NCI-H226 (cell line): Measurements from ENCODE around the gene RYR2.

ENCODE experiments used
- DNase-seq: peaks from one replicate; pipeline ENCODE4 v3.0.0-alpha.2; 2015

The RYR2 gene

DNA sequence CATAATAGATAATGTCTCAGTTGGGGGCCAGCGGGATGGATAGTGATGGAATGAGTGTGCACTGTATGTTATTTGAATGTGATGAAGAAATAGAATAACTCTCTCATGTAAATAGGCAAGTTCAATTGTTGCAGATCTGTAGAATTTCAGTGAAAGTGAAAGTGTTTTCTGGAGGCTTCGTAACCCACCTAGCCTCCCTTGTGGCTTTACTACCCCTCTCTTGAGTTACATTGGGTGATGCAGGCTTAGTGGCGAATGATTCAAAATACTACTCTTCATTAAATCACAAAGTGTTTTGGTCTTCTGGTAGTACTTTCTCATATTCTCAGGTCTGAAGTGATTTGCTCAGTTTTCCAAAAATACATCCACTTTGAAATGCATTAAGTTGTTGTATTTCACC is 436.9 kb downstream of the RYR2 start:
- no peak for DNase-seq

DNA sequence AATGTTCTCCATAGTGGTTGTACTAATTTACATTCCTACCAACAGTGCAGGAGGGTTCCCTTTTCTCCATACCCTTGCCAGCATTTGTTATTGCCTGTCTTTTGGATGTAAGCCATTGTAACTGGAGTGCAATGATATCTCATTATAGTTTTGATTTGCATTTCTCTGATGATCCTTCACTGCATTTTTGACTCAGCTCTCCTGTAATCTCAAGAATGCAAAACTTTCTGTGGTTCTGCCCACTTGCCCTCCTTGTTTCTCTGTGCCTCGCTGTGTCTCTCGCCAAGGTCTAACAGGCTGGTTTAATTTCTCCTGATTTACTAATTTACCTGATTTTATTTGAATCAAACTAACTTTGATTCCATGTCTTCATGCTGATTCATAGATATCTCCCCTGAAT is 440.8 kb downstream of the RYR2 start:
- DNase-seq: no peak

DNA sequence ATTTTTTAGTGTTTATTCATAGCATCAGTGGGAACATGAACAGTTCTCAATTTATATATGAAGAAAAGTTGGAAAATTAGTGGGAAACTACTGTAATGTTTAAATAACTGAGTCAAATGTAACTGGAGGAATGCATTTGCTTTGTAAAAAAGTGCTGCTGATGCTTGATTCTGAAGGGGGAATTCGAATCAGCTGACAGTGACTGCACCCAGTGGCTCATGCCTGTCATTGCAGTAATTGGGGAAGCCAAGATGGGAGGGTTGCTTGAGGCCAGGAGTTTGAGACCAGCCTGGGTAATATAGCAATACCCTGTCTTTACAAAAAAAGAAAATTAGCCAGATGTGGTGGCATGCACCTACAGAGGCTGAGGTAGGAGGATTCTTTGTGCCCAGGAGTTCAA is 450.4 kb downstream of the RYR2 start:
- no peak for DNase-seq

DNA sequence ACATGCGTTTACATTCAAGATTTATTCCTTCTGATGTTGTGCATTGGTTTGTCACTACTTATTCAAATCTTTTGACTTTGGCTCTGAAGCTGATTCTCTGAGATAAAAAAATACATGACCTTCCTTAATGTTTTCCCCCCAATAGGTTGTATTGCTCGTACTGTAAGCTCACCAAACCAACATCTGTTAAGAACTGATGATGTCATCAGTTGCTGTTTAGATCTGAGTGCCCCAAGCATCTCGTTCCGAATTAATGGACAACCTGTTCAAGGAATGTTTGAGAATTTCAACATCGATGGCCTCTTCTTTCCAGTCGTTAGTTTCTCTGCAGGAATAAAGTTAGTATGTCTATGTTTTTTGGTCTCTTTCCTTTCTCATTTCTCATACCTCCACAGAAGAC is 458.6 kb downstream of the RYR2 start:
- no peak for DNase-seq

DNA sequence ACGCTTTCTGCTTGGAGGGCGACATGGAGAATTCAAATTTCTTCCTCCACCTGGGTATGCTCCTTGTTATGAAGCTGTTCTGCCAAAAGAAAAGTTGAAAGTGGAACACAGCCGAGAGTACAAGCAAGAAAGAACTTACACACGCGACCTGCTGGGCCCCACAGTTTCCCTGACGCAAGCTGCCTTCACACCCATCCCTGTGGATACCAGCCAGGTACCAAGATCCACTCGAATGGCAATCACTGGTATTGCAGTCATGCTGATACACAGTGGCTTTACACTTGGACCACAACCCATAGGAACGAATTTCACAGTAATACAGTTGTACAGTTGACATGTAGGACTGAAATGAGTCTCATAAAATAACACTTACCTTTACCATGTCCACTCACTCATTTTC is 461.3 kb downstream of the RYR2 start:
- no peak for DNase-seq

DNA sequence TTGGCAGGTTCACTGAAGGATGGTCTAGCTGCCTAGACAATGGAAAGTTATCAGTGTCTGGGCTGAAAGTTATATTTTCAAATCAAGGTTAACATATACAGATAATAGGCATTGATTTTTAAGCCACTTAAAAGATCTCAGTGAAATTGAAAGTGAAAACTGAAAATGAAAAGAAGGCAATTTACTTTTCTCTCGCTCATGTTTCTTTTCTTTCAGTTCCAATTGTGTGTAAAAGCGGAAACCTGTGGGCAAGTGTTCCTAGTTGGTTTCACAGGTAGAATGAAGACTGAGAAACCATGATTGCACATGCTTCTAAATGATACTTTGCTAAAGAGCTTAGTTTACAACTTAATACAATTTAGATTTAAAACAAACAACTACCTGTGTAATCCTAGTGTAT is 465.0 kb downstream of the RYR2 start:
- DNase-seq: no peak

DNA sequence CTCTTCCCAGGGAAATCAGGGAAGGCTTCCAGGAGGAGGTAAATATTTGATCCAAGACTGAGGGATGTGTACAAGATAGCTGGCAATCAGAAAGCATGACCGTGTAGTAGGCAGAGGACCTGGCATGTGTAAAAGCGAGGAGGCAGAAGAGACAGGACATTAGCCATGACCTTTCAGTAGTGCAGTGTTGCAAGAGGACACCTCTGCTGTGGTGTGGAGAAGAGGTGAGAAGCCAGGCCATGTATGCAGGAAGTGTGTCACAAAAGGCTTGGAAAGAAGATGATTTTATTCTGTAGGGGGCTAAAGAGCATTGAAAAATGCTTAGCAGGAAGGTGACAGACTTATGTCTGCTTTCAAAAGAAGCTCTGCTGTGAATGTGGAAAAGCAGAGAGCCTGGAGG is 467.8 kb downstream of the RYR2 start:
- no peak for DNase-seq

DNA sequence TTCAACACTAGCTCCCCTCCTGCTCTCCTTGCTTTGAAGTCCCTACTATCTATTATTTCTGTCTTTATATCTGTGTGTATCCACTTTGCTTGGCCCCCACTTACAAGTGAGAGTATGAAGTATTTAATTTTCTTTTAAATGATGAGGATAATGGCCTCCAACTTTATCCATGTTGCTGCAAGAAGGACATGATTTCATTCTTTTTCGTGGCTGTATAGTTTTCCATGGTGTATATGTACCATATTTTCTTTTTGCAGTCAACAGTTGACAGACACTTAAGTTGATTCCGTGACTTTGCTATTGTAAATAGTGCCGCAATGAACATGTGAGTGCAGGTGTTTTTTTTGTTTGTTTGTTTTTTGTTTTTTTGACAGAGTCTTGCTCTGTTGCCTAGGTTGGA is 483.1 kb downstream of the RYR2 start:
- DNase-seq: no peak

DNA sequence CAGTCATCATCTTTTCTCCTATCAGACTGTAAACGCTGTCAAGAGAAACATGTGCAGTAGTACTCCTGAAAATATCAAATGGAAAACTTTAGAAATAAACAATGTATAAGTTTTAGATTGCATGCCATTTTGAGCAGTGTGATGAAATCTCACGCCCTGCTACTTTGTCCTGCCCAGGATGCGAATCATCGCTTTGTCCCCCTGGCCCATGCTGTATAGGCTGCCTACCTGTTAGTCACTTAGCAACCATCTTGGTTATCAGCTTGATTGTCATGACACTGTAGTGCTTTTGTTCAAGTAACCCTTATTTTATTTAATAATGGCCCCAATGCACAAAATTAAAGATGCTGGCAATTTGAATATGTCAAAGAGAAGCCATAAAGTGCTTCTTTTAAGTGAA is 485.8 kb downstream of the RYR2 start:
- no peak for DNase-seq

DNA sequence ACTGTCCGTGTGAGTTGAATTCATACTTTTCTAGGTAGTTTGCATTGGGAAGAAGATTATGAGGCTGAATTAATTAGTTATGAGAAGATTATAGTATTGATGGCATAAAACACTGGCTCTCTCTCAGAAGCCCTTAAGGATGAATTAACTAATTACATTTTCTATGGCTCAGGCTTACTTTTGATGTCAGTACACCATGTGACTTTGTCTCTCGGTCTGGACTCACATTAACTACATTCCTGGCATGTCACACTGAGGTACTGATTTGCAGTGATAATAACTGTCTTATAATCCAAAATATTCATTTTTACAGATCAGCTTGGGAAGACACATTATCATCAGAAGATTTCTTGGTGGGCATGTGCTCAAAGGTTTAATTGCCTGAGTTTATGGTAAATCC is 486.6 kb downstream of the RYR2 start:
- DNase-seq: no peak

DNA sequence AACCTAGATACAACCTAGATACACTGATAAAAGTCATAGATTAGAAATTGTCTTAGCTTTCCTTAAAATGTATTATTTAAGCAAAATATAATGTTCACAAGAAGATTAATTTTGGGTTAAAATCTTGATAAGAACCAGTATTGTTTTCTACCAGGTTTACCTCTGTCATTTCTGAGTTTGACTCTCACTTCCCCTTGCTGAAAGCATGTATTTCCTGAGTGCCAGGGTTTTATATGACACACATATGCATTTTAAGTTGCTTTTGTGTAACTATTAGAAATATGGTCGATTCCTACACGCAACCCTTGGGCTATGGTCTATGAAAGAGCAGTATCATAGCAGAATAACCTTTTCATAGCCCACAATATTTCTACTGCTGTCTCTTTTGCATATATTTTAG is 497.1 kb downstream of the RYR2 start:
- no peak for DNase-seq

DNA sequence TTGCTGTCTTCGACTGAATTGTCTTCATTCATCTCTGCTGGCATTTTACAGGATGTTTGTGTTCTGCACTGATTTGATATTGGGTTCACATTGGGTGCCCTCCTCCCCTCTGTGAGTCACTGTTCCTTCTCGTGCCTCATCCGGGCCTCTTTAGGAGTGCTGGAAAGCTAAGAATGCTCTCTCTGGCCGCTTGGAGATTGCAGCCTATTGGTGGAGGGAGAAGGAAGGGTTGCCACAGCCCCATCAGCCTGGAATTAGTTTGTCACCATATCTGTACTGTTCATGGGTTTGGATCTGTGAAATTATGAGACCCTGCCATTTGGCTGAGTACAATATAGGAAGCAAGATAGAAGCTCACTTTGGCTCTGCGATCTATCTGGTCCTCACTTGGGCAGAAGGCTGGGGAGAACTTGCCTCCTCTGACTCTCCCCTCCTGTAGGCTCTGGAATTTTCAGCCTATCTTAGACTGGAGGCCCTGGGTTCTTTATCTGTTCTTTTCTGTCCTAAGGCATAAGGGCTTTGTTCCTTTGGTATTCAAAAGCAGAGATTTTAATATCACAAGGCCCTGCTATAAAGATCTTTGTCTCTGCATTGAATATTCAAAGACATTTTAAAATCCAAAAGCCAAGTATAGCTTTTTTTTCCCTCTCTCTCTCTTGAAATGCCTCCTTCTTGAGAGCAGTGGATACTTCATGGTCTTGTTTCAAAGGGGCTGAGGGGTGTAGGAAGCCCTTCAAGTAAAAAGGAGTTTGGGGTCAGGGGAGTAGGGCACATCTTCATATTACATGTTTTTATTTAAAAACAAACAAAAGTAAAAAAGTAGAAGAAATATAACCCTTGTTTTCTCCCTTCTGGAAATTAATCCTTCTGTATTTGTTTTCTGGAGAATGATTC is 500.8 kb downstream of the RYR2 start:
- no peak for DNase-seq

DNA sequence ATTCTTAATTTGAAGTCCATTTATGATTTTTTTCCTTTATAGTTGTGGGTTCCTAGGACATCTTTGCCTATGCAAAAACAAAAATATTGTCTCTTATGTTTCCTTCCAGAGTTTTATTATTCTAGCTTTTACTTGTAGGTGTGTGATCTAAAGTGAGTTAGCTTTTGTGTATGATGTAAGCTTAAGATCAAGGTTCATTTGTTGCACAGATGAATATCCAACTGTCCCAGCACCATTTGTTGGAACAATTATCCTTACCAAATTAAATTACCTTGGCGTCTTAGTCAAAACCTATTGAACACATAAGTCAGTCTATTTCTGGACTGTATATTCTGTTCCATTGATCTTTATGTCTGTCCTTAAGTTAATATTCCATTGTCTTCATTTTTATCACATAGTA is 511.1 kb downstream of the RYR2 start:
- no peak for DNase-seq

DNA sequence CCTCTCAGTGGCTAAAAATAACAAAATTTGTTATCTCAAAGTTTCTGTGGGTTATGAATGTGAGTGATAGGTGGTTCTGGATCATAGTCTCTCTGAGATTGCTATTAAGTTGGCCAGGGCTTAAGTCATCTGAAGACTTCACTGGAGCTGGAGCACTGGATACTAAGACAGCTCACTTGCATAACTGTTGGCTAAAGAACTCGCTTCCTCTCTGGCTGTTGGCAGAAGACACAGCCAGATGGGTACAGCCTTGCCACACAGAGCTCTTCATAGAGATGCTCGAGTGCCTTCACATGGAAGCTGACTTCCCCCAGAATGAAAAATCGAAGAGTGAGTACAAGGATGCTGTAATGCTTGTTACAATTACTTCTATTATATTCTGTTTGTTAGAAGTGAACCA is 514.9 kb downstream of the RYR2 start:
- DNase-seq: no peak

DNA sequence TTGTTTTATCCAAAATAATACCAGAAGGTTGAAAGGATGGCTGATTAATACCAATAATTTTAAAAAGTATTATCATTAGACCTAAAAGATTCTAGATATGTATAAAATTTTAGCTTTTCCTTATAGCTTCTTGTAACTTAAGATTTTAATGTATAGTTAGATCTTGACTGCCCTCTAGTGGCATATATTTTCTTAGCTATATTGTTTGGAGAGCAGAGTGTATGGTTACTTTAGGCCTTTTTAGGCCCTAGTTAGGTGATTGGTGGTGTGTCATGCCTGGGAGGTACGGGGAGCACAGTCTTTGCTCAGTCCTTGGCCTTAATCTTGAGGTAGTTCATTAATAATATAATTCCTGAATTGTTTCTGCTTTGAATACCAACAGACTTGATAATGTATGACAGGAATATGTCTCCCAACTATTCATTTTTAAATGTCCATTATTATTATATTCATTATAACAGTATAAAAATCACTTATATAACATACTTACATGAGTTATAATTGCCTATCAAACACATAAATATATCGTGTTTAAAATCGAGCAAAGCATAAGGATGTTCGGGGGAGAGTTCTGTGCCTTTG is 520.3 kb downstream of the RYR2 start:
- peak; percentile 4 for DNase-seq

DNA sequence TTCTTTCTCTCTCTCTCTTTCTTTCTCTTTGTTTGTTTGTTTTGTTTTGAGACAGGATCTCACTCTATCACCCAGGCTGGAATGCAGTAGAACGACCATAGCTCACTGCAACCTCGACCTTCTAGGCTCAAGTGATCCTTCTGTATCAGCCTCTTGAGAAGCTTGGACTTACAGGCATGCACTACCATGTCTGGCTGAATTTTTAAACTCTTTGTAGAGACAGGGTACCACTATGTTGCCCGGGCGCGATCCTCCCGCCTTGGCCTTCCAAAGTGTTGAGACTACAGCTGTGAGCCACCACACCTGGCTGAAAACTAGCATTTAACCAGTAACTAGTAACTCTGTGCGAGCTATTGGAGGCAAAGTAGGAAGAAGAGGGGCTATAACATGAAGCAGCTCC is 523.3 kb downstream of the RYR2 start:
- DNase-seq: no peak

DNA sequence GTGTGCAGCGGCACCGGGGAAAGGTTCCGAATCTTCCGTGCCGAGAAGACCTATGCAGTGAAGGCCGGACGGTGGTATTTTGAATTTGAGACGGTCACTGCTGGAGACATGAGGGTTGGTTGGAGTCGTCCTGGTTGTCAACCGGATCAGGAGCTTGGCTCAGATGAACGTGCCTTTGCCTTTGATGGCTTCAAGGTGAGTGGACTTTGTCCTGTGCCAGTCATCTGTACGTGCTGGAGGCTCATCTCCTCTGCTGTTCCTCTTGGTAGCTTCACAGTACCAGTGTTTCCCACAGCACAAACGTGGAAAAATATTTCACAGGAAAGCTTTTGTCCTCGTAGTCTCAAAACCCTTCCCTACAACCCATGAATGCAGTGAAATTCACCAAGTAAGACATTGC is 524.6 kb downstream of the RYR2 start:
- no peak for DNase-seq

DNA sequence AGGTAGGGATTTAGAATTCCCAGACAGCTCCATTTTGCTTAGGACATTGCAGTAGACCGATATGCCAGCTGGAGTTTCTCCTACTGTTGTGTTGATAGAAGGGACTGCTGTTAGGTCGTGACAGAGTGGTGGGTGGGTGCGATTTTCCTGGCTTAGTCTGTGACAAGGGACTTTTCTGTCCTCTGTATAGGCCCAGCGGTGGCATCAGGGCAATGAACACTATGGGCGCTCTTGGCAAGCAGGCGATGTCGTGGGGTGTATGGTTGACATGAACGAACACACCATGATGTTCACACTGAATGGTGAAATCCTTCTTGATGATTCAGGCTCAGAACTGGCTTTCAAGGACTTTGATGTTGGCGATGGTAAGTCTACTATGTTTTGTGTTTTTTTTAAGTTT is 527.0 kb downstream of the RYR2 start:
- no peak for DNase-seq

DNA sequence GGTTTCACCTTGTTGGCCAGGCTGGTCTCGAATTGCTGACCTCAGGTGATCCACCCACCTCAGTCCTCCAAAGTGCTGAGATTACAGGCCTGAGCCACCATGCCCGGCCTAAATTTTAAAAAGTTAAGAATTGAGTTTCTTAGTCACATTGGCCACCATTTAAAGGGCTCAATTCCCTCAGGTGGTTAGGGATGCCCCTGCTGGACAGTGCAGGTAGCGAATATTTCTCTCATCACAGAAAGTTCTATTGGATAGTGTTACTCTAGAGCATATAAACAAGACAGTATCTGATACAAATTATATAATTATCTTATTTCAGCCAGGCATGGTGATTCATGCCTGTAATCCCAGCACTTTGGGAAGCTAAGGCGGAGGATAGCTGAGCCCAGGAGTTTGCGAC is 528.5 kb downstream of the RYR2 start:
- no peak for DNase-seq

DNA sequence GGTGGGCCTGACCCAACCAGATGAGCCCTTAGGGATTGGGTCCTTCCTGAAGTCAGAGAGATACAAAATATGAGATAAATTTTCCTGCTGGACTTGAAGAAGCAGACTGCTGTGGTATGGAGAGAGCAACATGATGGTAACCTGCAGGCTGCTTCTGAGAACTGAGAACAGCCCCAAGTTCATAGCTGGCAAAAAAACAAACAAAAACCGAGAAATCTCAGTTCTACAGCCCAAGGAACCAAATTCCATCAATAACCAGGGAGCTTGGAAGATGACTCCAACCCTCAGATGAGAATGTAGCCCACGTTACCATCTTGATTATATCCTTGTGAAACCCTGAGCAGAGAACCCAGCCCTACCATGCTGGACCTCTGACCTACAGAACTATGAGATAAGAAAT is 532.6 kb downstream of the RYR2 start:
- no peak for DNase-seq

DNA sequence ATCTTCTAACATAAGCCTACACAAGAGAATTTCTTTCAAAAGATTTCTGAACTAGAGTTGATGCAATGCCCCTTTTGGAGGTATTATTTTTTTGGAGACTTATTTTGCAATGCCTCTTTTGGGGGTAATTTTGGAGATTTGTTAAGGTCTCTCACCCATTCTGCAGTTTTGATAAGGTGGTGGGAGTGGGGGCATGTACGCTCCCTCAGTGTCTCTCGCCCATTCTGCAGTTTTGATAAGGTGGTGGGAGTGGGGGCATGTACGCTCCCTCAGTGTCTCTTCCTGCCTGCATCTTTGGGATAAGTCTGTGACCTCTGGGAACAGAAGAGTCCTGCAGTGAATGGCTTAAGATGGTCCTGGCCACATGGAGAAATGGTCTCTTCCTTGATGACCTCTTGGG is 536.6 kb downstream of the RYR2 start:
- DNase-seq: no peak

DNA sequence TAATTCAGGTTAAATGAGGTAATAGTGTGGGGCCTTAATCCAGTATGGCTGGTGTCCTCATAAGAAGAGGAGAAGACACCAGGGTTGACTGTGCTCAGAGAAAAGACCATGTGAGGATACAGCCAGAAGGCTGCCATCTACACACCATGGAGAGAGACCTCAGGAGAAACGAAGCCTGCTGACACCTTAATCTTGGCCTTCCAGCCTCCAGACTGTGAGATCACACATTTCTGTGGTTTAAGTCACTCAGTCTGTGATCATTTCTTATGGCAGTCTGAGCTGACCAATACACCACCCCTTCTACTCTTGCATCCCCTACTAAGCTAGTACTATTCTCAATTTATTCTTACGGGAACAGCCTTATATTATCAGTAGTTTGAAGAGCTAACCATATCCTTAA is 538.7 kb downstream of the RYR2 start:
- DNase-seq: no peak

DNA sequence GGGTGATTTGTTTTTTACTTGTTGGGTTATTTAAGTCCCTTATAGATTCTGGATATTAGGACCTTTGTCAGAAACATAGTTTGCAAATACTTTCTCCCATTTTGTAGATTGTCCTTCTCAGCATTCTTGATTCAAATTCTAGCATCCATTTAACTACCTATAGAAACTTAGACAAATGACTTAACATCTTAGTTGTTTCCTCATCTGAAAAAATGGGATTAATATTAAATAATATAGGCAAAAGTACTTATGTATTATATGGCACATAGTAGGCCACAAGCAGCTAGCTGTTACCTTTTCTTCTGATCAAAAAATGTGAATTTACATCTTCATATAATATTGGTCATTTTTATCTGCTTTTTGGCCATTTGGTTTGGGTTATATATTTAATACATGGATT is 541.3 kb downstream of the RYR2 start:
- DNase-seq: no peak

DNA sequence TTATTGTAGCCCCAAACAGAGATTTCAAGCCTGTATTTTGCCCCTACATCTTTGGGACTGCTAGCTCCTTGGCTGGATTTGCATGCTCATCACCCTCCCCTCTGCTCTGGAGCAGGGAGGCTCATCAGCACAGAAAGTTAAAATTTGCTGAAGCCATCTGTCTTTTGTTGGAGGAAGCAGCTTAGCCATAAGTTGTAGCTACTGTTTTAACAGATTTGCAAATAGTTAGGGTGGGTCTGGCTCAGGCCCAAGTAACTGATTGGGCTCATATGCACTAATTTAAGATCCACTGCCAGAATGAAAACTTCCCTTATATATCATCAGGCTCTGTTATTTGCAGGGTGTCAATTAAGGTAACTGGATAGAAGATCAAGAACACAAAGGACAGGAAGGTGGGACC is 541.8 kb downstream of the RYR2 start:
- DNase-seq: no peak

DNA sequence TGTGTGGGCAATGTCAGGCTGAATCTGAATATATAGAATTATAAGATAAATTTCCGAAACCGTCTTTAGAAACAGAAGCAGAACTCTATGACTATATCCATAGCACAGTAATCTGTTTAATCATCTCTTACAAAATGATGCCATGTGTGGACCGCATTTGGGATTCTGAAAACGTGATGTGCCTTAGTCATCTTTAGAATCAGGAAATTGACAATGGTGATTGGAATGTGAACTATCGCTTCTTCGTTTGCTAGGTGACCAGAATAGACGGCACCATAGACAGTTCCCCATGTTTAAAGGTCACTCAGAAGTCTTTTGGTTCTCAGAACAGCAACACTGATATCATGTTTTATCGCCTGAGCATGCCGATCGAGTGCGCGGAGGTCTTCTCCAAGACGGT is 548.4 kb downstream of the RYR2 start:
- DNase-seq: no peak
